IMR-90 (cell line): ENCODE measurements around the gene COX6A1. TPM values are rescaled to one million over a fixed set of nuclear protein-coding genes. Genes with fewer than 3 reads are reported as not detected.

Source experiments
- ATAC-seq: fragments of 200-7000 bp; cut with Tn5 transposase; 2 replicates; pipeline ENCODE4 v1.9.1; 2020; ENCODE audit warnings: low read depth, mild to moderate bottlenecking, moderate library complexity
- BruUV-seq: library from RNA; stranded (reverse); fragments of 400-500 nt; replicated peaks from 2 replicates; lab custom pipeline; 2021; lab: Mats Ljungman, UMichigan
- CTCF ChIA-PET: fragments of 300-600 bp; formaldehyde crosslinking; extraction: SDS; loops from one replicate; lab custom pipeline; 2021; ENCODE audit warnings: antibody characterized with exemption; lab: Yijun Ruan, JAX
- POLR2A ChIA-PET: fragments of 300-600 bp; sonication (Branson Sonifier 250); formaldehyde crosslinking; loops from one replicate; lab custom pipeline; 2022; ENCODE audit warnings: antibody characterized with exemption; ENCODE audit not compliant: unreplicated experiment; lab: Charles Lee
- DNase-seq: peaks from one replicate; pipeline ENCODE4 v3.0.0; 2013
- H2AFZ ChIP-seq: replicated peaks from 2 replicates; pipeline ENCODE3; 2013; ENCODE audit warnings: low read length, mild to moderate bottlenecking; ENCODE audit not compliant: poor library complexity
- H2AK5ac ChIP-seq: 2 replicates; pipeline ENCODE4 v1.6.1; 2013; ENCODE audit warnings: low read depth, low read length, inconsistent platforms
- H2AK9ac ChIP-seq: replicated peaks from 2 replicates; pipeline ENCODE3; 2013; ENCODE audit warnings: mild to moderate bottlenecking, low read depth, low read length, moderate library complexity; ENCODE audit not compliant: poor library complexity
- H2BK120ac ChIP-seq: 2 replicates; pipeline ENCODE4 v1.6.1; 2013; ENCODE audit warnings: low read depth, low read length, inconsistent platforms
- H2BK15ac ChIP-seq: 3 replicates; pipeline ENCODE4 v1.6.1; 2013; ENCODE audit warnings: low read depth, low read length, inconsistent platforms
- H2BK20ac ChIP-seq: 2 replicates; pipeline ENCODE4 v1.6.1; 2013; ENCODE audit warnings: low read depth, mild to moderate bottlenecking, inconsistent platforms, low read length, moderate library complexity
- H2BK5ac ChIP-seq: 2 replicates; pipeline ENCODE4 v1.6.1; 2013; ENCODE audit warnings: mild to moderate bottlenecking, low read depth, low read length, inconsistent platforms; ENCODE audit not compliant: poor library complexity, severe bottlenecking
- H3K14ac ChIP-seq: replicated peaks from 2 replicates; pipeline ENCODE4 v1.6.1; 2013; ENCODE audit warnings: low read depth, low read length, inconsistent platforms
- H3K18ac ChIP-seq: 2 replicates; pipeline ENCODE4 v1.6.1; 2013; ENCODE audit warnings: low read depth, low read length, control low read depth
- H3K23ac ChIP-seq: 2 replicates; pipeline ENCODE4 v1.6.1; 2013; ENCODE audit warnings: low read depth, low read length, inconsistent platforms
- H3K27ac ChIP-seq: 2 replicates; pipeline ENCODE4 v1.5.1; 2013; ENCODE audit warnings: mild to moderate bottlenecking, control low read depth, low read length; ENCODE audit not compliant: insufficient read depth
- H3K27me3 ChIP-seq: 2 replicates; pipeline ENCODE4 v1.6.1; 2013; ENCODE audit warnings: low read length; ENCODE audit not compliant: control insufficient read depth, insufficient read depth
- H3K36me3 ChIP-seq: 2 replicates; pipeline ENCODE4 v1.6.1; 2013; ENCODE audit warnings: low read length, mixed read lengths; ENCODE audit not compliant: control insufficient read depth, insufficient read depth
- H3K4ac ChIP-seq: 2 replicates; pipeline ENCODE4 v1.6.1; 2013; ENCODE audit warnings: low read depth, low read length, inconsistent platforms
- H3K4me1 ChIP-seq: 2 replicates; pipeline ENCODE4 v1.6.1; 2013; ENCODE audit warnings: low read length, mixed read lengths; ENCODE audit not compliant: control insufficient read depth, insufficient read depth
- H3K4me2 ChIP-seq: 2 replicates; pipeline ENCODE4 v1.6.1; 2013; ENCODE audit warnings: low read depth, mild to moderate bottlenecking, control low read depth, low read length, moderate library complexity
- H3K4me3 ChIP-seq: 2 replicates; pipeline ENCODE4 v1.5.1; 2013; ENCODE audit warnings: low read depth, mild to moderate bottlenecking, control low read depth, low read length, moderate library complexity; ENCODE audit not compliant: insufficient read depth
- H3K56ac ChIP-seq: 2 replicates; pipeline ENCODE4 v1.6.1; 2013; ENCODE audit warnings: low read length, inconsistent platforms; ENCODE audit not compliant: insufficient read depth; ENCODE audit errors: extremely low read depth
- H3K79me1 ChIP-seq, 2 experiments: 2 replicates each; pipeline ENCODE4 v1.6.1; 2013; ENCODE audit warnings: low read length in 2 of 2, inconsistent platforms in 1 of 2, low read depth in 1 of 2
- H3K9ac ChIP-seq: 2 replicates; pipeline ENCODE4 v1.6.1; 2013; ENCODE audit warnings: low read depth, low read length, control low read depth
- H3K9me1 ChIP-seq: 2 replicates; pipeline ENCODE4 v1.6.1; 2013; ENCODE audit warnings: low read length, inconsistent platforms; ENCODE audit not compliant: insufficient read depth
- H3K9me3 ChIP-seq: 2 replicates; pipeline ENCODE4 v1.6.1; 2013; ENCODE audit warnings: low read length; ENCODE audit not compliant: control insufficient read depth, insufficient read depth
- H4K20me1 ChIP-seq: 2 replicates; pipeline ENCODE4 v1.6.1; 2013; ENCODE audit warnings: low read length, inconsistent platforms; ENCODE audit not compliant: insufficient read depth
- H4K5ac ChIP-seq: 2 replicates; pipeline ENCODE4 v1.6.1; 2013; ENCODE audit warnings: mild to moderate bottlenecking, low read depth, low read length, control low read depth
- H4K8ac ChIP-seq, 2 experiments: 2 replicates each; pipeline ENCODE4 v1.6.1; 2013; ENCODE audit warnings: low read depth in 2 of 2, low read length in 2 of 2, control low read depth in 1 of 2, inconsistent platforms in 1 of 2
- H4K91ac ChIP-seq: 2 replicates; pipeline ENCODE4 v1.6.1; 2013; ENCODE audit warnings: low read depth, low read length, inconsistent platforms; ENCODE audit not compliant: insufficient read depth
- BHLHE40 ChIP-seq: fragments of 150-350 bp; IDR thresholded peaks from 2 replicates; pipeline ENCODE4 v1.6.1; 2016; ENCODE audit warnings: mild to moderate bottlenecking, low read depth, low read length
- CEBPB ChIP-seq: IDR thresholded peaks from 2 replicates; pipeline ENCODE4 v1.6.1; 2012; ENCODE audit warnings: low read depth, low read length, improper control_type of control experiment
- CHD1 ChIP-seq: IDR thresholded peaks from 2 replicates; pipeline ENCODE4 v1.6.1; 2012; ENCODE audit warnings: low read depth, low read length, improper control_type of control experiment
- CTCF ChIP-seq: conservative IDR thresholded peaks from 2 replicates; pipeline ENCODE4 v1.5.1; 2012; ENCODE audit warnings: mild to moderate bottlenecking, low read depth, low read length, improper control_type of control experiment
- FOS ChIP-seq: fragments of 150-350 bp; IDR thresholded peaks from 2 replicates; pipeline ENCODE4 v1.6.1; 2016; ENCODE audit warnings: low read depth, low read length
- MAFK ChIP-seq: IDR thresholded peaks from 2 replicates; pipeline ENCODE4 v1.6.1; 2012; ENCODE audit warnings: low read depth, low read length, improper control_type of control experiment
- MAZ ChIP-seq: IDR thresholded peaks from 2 replicates; pipeline ENCODE4 v1.6.1; 2012; ENCODE audit warnings: low read depth, mild to moderate bottlenecking, low read length, improper control_type of control experiment, moderate library complexity, borderline replicate concordance
- MXI1 ChIP-seq: IDR thresholded peaks from 2 replicates; pipeline ENCODE4 v1.6.1; 2012; ENCODE audit warnings: low read depth, mild to moderate bottlenecking, low read length, moderate library complexity, borderline replicate concordance
- NFE2L2 ChIP-seq: fragments of 150-350 bp; IDR thresholded peaks from 2 replicates; pipeline ENCODE4 v1.6.1; 2016; ENCODE audit warnings: low read depth, mild to moderate bottlenecking, low read length
- RAD21 ChIP-seq: IDR thresholded peaks from 2 replicates; pipeline ENCODE4 v1.6.1; 2012; ENCODE audit warnings: low read length, improper control_type of control experiment
- RCOR1 ChIP-seq: IDR thresholded peaks from 2 replicates; pipeline ENCODE4 v1.6.1; 2012; ENCODE audit warnings: mild to moderate bottlenecking, low read length, improper control_type of control experiment; ENCODE audit not compliant: insufficient replicate concordance
- RFX5 ChIP-seq: IDR thresholded peaks from 2 replicates; pipeline ENCODE4 v1.8.0; 2012; ENCODE audit warnings: low read depth, mild to moderate bottlenecking, low read length, moderate library complexity
- SMC3 ChIP-seq: fragments of 150-350 bp; IDR thresholded peaks from 2 replicates; pipeline ENCODE4 v1.6.1; 2016; ENCODE audit warnings: low read depth, mild to moderate bottlenecking, antibody characterized with exemption, low read length, moderate library complexity
- USF2 ChIP-seq: fragments of 150-350 bp; IDR thresholded peaks from 2 replicates; pipeline ENCODE4 v1.6.1; 2017; ENCODE audit warnings: mild to moderate bottlenecking, antibody characterized with exemption, low read length, low read depth
- WGBS, 2 experiments: methylation state at CpG; one replicate each; pipeline versions ENCODE4 v1.1.5 to v1.1.7; 2013; ENCODE audit warnings: missing lambda C conversion rate in 2 of 2; ENCODE audit not compliant: insufficient read length in 1 of 2; ENCODE audit errors: extremely low coverage in 2 of 2; 5-methylcytosine and 5-hydroxymethylcytosine counted together
- dilution Hi-C: fragments of 300-500 bp; cut with HindIII; formaldehyde crosslinking; loops from one replicate; pipeline ENCODE4 v1.14.3; 2018; ENCODE audit warnings: low sequenced_read_pairs; ENCODE audit not compliant: unreplicated experiment
- in situ Hi-C: fragments of 300-500 bp; cut with MboI; formaldehyde crosslinking; loops from 3 replicates; pipeline ENCODE4 v1.14.3; 2019; ENCODE audit warnings: low sequenced_read_pairs, inconsistent platforms, mixed read lengths
- intact Hi-C: fragments of 100-400 bp; cut with micrococcal nuclease; formaldehyde crosslinking; loops from 2 replicates; pipeline ENCODE4 v1.10.0; 2022
- polyA plus RNA-seq, 3 experiments: library from polyadenylated mRNA; depleted of rRNA; stranded (reverse); fragments of >200 nt; gene quantifications; 2 replicates each; pipeline ENCODE4 v1.2.3, GENCODE V29; 2012; ENCODE audit warnings: low replicate concordance in 1 of 3
- total RNA-seq: library from RNA; depleted of rRNA; stranded (reverse); fragments of >200 nt; gene quantifications from 2 replicates; pipeline ENCODE4 v1.2.3, GENCODE V29; 2012

Gene COX6A1
- total and polyA plus RNA-seq, 2 of the 4 experiments (the other 2 are of a cell fraction), result 396 to 541 TPM

- 30% methylated on average over 4 of the region's 10 CpGs; no CpG with 5 or more reads in 1 of the 2 experiments for WGBS, 2 experiments
- in situ Hi-C loops, result loop anchor here (25.0 kb wide), 1 partner anchor 96 kb away; the partner anchor contains the start of gene PLA2G1B
- no peak overlapping the region for H4K8ac ChIP-seq
- H2AFZ ChIP-seq, result no peak overlapping the region
- no peak overlapping the region for H4K91ac ChIP-seq
- no peaks in the 10 kb centered on the region for H3K4me1 ChIP-seq
- H3K18ac ChIP-seq, result no peak overlapping the region
- POLR2A ChIA-PET, result interaction anchor here (1.0 kb wide), 1 partner anchor 141 kb away, joined by 6 read pairs; the partner anchor contains the start of gene RNU4-2
- dilution Hi-C loops, result no loop called here
- H3K14ac ChIP-seq, result no peak overlapping the region
- H3K27ac ChIP-seq, result no peak overlapping the region
- H3K4me3 ChIP-seq, result no peak overlapping the region
- H2AK5ac ChIP-seq, result no peak overlapping the region
- H3K79me1 ChIP-seq, result peaks cover 0 to 7% of the 10 kb centered on the region in 2 experiments; a peak in 2 of 4 replicates
- H3K4me2 ChIP-seq, result no peak overlapping the region
- H2BK20ac ChIP-seq, result no peak overlapping the region
- H3K56ac ChIP-seq, result no peak overlapping the region
- H2AK9ac ChIP-seq, result no peak overlapping the region
- intact Hi-C loops, result no loop called here
- no peak overlapping the region for H2BK5ac ChIP-seq
- H3K23ac ChIP-seq, result no peak overlapping the region
- no peak overlapping the region for H4K5ac ChIP-seq
- H3K9me3 ChIP-seq, result no peaks in the 10 kb centered on the region
- H2BK120ac ChIP-seq, result no peak overlapping the region
- no peak for DNase-seq
- H3K9me1 ChIP-seq, result no peaks in the 10 kb centered on the region
- BruUV-seq, result no TSS peak
- no peaks in the 10 kb centered on the region for H3K36me3 ChIP-seq
- ATAC-seq, result no peak
- no peak overlapping the region for H3K9ac ChIP-seq
- H4K20me1 ChIP-seq, result no peaks in the 10 kb centered on the region
- no peak overlapping the region for H3K4ac ChIP-seq
- H2BK15ac ChIP-seq, result no peak overlapping the region
- CTCF ChIA-PET, result no interaction called here
- H3K27me3 ChIP-seq, result peaks cover 6% of the 10 kb centered on the region
- TF ChIP-seq USF2, result no peak
- TF ChIP-seq CTCF, result no peak
- TF ChIP-seq BHLHE40, result no peak
- no peak for TF ChIP-seq RCOR1
- TF ChIP-seq SMC3, result no peak
- TF ChIP-seq CEBPB, result no peak
- TF ChIP-seq NFE2L2, result no peak
- TF ChIP-seq RFX5, result no peak
- TF ChIP-seq MAZ, result no peak
- TF ChIP-seq MXI1, result no peak
- TF ChIP-seq MAFK, result no peak
- no peak for TF ChIP-seq CHD1
- no peak for TF ChIP-seq FOS
- TF ChIP-seq RAD21, result no peak
Measured at GRCh38 chr12:120432772-120433525, 5.0 kb upstream of the COX6A1 start.
